ENCODE results near the gene RRP15.

GRCh38 chr1:218292515-218292914, 7.4 kb downstream of the RRP15 start:
- TF ChIP-seq EZH2 (IDR thresholded peaks at IDR 0.05; ENCODE audit: borderline replicate concordance, low read length) (no peak), CTCF (conservative IDR thresholded peaks at IDR 0.05 in 1 of 2, IDR thresholded peaks at IDR 0.05 in 1 of 2; ENCODE audit: extremely low read depth in 1 of 2, insufficient read depth in 1 of 2, low read depth in 1 of 2, low read length in 2 of 2) (no peak)

All from mammary epithelial cell (primary cell).